AG09319 (cell line): ENCODE data around the gene ATRNL1.

ENCODE experiments used
- DNase-seq: peaks from one replicate; pipeline ENCODE4 v3.0.0-alpha.2; 2010; ENCODE audit warnings: low read depth; ENCODE audit errors: extremely low read depth
- CTCF ChIP-seq: IDR thresholded peaks from 2 replicates; pipeline ENCODE4 v1.5.1; 2011; ENCODE audit warnings: low read depth, mild to moderate bottlenecking, inconsistent platforms, low read length, moderate library complexity

The ATRNL1 gene

GRCh38 chr10:115049318-115049717, 43.8 kb upstream of the ATRNL1 start:
- TF ChIP-seq CTCF, result no peak
- no peak for DNase-seq

DNA sequence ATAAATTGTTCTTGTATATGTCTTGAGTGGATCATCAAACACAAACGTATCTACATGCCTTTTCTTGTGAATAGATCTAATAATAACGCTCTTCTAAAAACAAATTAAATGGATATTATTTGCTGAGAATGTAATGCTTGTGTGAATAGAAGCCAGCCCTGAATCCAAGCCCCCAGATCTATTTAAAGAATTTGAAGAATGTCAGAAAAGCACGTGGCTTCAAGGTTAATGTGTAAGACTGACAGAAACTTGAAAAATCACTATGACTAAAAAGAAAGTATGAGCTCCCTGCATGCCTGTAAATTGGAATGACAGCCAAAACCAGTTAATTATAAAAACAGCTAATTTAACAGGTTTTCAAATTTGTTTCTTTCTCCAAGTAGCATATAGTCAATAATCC, 43.2 kb upstream of the ATRNL1 start:
- DNase-seq, result no peak
- no peak for TF ChIP-seq CTCF

GRCh38 chr10:115050375-115051010, 42.7 kb upstream of the ATRNL1 start:
- TF ChIP-seq CTCF, result no peak
- DNase-seq, result no peak

- no peak for DNase-seq
- TF ChIP-seq CTCF, result no peak
Measured at GRCh38 chr10:115051216-115051615, 41.9 kb upstream of the ATRNL1 start.

DNA sequence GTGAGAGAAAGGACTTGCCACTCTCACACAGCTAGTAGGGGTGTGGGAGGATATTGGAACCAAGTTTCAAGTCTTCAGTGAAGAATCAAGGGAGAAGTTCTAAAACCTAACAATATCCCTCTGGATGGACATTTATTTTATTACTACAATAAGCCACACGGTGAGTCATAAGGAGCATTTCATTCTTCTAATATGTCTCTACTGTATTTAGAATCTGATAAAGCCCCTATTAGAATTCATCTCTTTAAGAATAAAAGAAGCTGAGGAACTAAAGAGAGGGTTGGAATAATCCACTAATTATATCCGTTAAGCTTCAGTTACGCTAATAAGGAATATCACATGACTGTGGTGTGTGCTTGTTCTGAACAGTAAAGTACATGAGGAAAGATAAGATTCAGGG, 40.9 kb upstream of the ATRNL1 start:
- no peak for TF ChIP-seq CTCF
- no peak for DNase-seq

- DNase-seq, result no peak
- no peak for TF ChIP-seq CTCF
Measured at GRCh38 chr10:115052728-115053127, 40.4 kb upstream of the ATRNL1 start.

GRCh38 chr10:115056186-115056585, 37.0 kb upstream of the ATRNL1 start:
- DNase-seq, result no peak
- no peak for TF ChIP-seq CTCF
